ENCODE data around the gene P3R3URF.

GRCh38 chr1:46179138-46180081, 3.1 kb upstream of the P3R3URF start:
- TF ChIP-seq POLR2A (IDR thresholded peaks at IDR 0.05; ENCODE audit: low read length) = no peak
- TF ChIP-seq GATA1 (IDR thresholded peaks at IDR 0.05; ENCODE audit: low read depth, low read length) = no peak

Data from erythroblast (primary cell).